GM23338 (cell line): ENCODE measurements around the gene OLA1. TPM values are rescaled to one million over a fixed set of nuclear protein-coding genes. Genes with fewer than 3 reads are reported as not detected.

ENCODE experiments used
- ATAC-seq: fragments of 200-7000 bp; cut with Tn5 transposase; 3 replicates; pipeline ENCODE4 v1.9.1; 2020
- DNase-seq: peaks from one replicate; pipeline ENCODE4 v3.0.0-alpha.2; 2015; ENCODE audit warnings: low spot score
- H2AFZ ChIP-seq: fragments of 200-600 bp; sonication (generic); 2 replicates; pipeline ENCODE4 v1.8.0; 2016; ENCODE audit warnings: antibody characterized with exemption, mild to moderate bottlenecking, moderate library complexity
- H3F3A ChIP-seq: fragments of 200-600 bp; sonication (generic); replicated peaks from 2 replicates; pipeline ENCODE4 v1.8.0; 2017; ENCODE audit warnings: antibody characterized with exemption, mixed run types, low read depth
- H3K27ac ChIP-seq: fragments of 200-600 bp; sonication (generic); 2 replicates; pipeline ENCODE4 v1.6.1; 2016; ENCODE audit warnings: low read depth
- H3K27me3 ChIP-seq: fragments of 200-600 bp; sonication (generic); 2 replicates; pipeline ENCODE4 v1.8.0; 2016; ENCODE audit warnings: mild to moderate bottlenecking, mixed run types, moderate library complexity; ENCODE audit not compliant: insufficient read depth
- H3K36me3 ChIP-seq: fragments of 200-600 bp; sonication (generic); 2 replicates; pipeline ENCODE4 v1.8.0; 2016; ENCODE audit warnings: mild to moderate bottlenecking; ENCODE audit not compliant: insufficient read depth
- H3K4me1 ChIP-seq: fragments of 200-600 bp; sonication (generic); 2 replicates; pipeline ENCODE4 v1.8.0; 2016; ENCODE audit warnings: mild to moderate bottlenecking, moderate library complexity; ENCODE audit not compliant: insufficient read depth
- H3K4me2 ChIP-seq: fragments of 200-600 bp; sonication (generic); 2 replicates; pipeline ENCODE4 v1.7.1; 2017; ENCODE audit warnings: mixed run types
- H3K4me3 ChIP-seq: fragments of 200-600 bp; sonication (generic); 2 replicates; pipeline ENCODE4 v1.6.1; 2016; ENCODE audit warnings: mixed run types
- H3K79me2 ChIP-seq: fragments of 200-600 bp; sonication (generic); replicated peaks from 2 replicates; pipeline ENCODE4 v1.8.0; 2017; ENCODE audit warnings: mild to moderate bottlenecking; ENCODE audit not compliant: insufficient read depth
- H3K9me2 ChIP-seq: fragments of 200-600 bp; sonication (generic); 2 replicates; pipeline ENCODE4 v1.8.0; 2017; ENCODE audit not compliant: insufficient read depth
- H4K20me1 ChIP-seq: fragments of 200-600 bp; sonication (generic); replicated peaks from 2 replicates; pipeline ENCODE4 v1.8.0; 2017; ENCODE audit warnings: mild to moderate bottlenecking; ENCODE audit not compliant: insufficient read depth
- H3K27ac Mint-ChIP-seq: 2 replicates; pipeline ENCODE4 v1.8.0; 2020; ENCODE audit warnings: inconsistent platforms, mild to moderate bottlenecking, moderate library complexity, mixed read lengths
- H3K27me3 Mint-ChIP-seq: 3 replicates; pipeline ENCODE4 v1.8.0; 2022; ENCODE audit warnings: low read depth, mild to moderate bottlenecking, moderate library complexity, mixed read lengths, inconsistent platforms; ENCODE audit not compliant: insufficient read depth, poor library complexity
- H3K36me3 Mint-ChIP-seq: 3 replicates; pipeline ENCODE4 v1.8.0; 2021; ENCODE audit warnings: low read depth, mild to moderate bottlenecking, inconsistent platforms, moderate library complexity, mixed read lengths
- H3K4me1 Mint-ChIP-seq: 3 replicates; pipeline ENCODE4 v1.8.0; 2020; ENCODE audit warnings: mild to moderate bottlenecking, inconsistent platforms, mixed read lengths
- H3K4me3 Mint-ChIP-seq: 3 replicates; pipeline ENCODE4 v1.8.0; 2021; ENCODE audit warnings: moderate library complexity, mild to moderate bottlenecking, inconsistent platforms, mixed read lengths
- H3K9me3 Mint-ChIP-seq: 3 replicates; pipeline ENCODE4 v1.8.0; 2020; ENCODE audit warnings: moderate library complexity, mild to moderate bottlenecking, inconsistent platforms, mixed read lengths
- CREB1 ChIP-seq: fragments of 250-450 bp; sonication (Bioruptor Pico); IDR thresholded peaks from 2 replicates; pipeline ENCODE4 v1.5.0; 2020; ENCODE audit warnings: low read depth, mild to moderate bottlenecking, moderate library complexity
- NANOG ChIP-seq: IDR thresholded peaks from 2 replicates; pipeline ENCODE4 v1.6.1; 2016; ENCODE audit warnings: antibody characterized with exemption, borderline replicate concordance
- POLR2AphosphoS5 ChIP-seq: IDR thresholded peaks from 2 replicates; pipeline ENCODE4 v1.6.1; 2016; ENCODE audit warnings: antibody characterized with exemption, low read depth
- STAT1 ChIP-seq: IDR thresholded peaks from one replicate; pipeline ENCODE4 v1.6.1; 2016; ENCODE audit warnings: antibody characterized with exemption; ENCODE audit not compliant: unreplicated experiment
- polyA plus RNA-seq: library from polyadenylated mRNA; unstranded; fragments of >200 nt; fragmentation: Nextera tagmentation; extraction: Ambion mirVana; gene quantifications from 2 replicates; pipeline ENCODE4 v1.2.1, GENCODE V29; 2016
- total RNA-seq: library from RNA; depleted of rRNA; stranded (reverse); fragments of >200 nt; shearing (Covaris generic); gene quantifications from 2 replicates; pipeline ENCODE4 v1.2.3, GENCODE V29; 2014
- TF ChIP-seq, protein P1 (sequence below), 2 experiments: fragments of 200-600 bp in 1 of 2; sonication (generic) in 1 of 2; conservative IDR thresholded peaks; 2 replicates each; pipeline versions ENCODE4 v1.5.1 to v1.6.1; 2016 to 2017; ENCODE audit warnings: antibody characterized with exemption in 2 of 2, low read depth in 2 of 2, mild to moderate bottlenecking in 2 of 2, moderate library complexity in 1 of 2
- TF ChIP-seq, protein P2 (sequence below): IDR thresholded peaks from 2 replicates; pipeline ENCODE4 v1.6.1; 2016; ENCODE audit warnings: antibody characterized with exemption

Gene OLA1
- total and polyA plus RNA-seq, 2 experiments from 2014 or later = 104 to 242 TPM

DNA sequence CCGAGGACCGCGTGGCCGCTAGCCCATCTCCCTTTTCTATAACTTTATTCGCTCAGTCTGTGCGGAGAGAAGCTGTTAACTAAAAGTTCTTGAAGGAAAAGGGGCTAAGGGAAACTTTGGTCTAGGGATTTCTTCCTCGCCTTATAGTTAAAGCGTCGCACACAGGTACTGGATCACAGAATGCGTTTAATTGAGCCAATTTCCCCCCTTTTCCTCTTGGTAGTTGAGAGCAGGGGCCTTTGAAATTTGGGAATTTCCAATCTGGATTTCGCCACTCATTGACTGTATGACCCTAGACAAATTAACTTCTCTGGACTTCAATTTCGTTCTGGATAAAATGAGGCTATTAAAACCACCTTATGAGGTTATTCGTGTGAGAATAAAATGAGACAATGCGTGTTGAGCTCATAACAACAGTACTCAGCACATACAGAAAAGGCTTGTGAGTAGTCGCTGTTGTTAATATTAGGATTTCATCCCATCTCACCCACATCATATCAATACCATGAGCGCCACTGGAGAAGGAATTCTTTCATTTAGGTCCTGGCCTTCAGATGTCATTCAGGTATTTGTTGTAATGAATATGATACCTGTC, 763 bp upstream of the OLA1 start:
- Histone ChIP-seq H3K36me3 (peaks cover 7% of the 10 kb centered on the region; the same call in 1 of the 2 replicates), H3K27ac (peak overlapping the region; percentile 86; the same call in 1 of the 2 replicates), H3K9me2 (no peaks in the 10 kb centered on the region; the same call in 1 of the 2 replicates), H3K4me3 (peak overlapping the region; percentile 93), H3F3A (0 out of 2 replicates have a peak, but pooled peaks cover 4% of the 10 kb centered on the region), H3K79me2 (peaks cover 38% of the 10 kb centered on the region), H2AFZ (peak overlapping the region; percentile 89), H3K4me1 (peaks cover 12% of the 10 kb centered on the region; the same call in 1 of the 2 replicates), H3K27me3 (0 out of 2 replicates have a peak, but pooled peaks cover 6% of the 10 kb centered on the region), H4K20me1 (peaks cover 7% of the 10 kb centered on the region), H3K4me2 (peak overlapping the region; percentile 76)
- DNase-seq = no peak
- H3K27me3 Mint-ChIP-seq = peaks cover 13% of the 10 kb centered on the region
- no peaks in the 10 kb centered on the region for H3K9me3 Mint-ChIP-seq
- H3K36me3 Mint-ChIP-seq = peaks cover 13% of the 10 kb centered on the region
- no peak for ATAC-seq
- peak overlapping the region; percentile 91 for H3K4me3 Mint-ChIP-seq
- TF ChIP-seq, protein P1, sequence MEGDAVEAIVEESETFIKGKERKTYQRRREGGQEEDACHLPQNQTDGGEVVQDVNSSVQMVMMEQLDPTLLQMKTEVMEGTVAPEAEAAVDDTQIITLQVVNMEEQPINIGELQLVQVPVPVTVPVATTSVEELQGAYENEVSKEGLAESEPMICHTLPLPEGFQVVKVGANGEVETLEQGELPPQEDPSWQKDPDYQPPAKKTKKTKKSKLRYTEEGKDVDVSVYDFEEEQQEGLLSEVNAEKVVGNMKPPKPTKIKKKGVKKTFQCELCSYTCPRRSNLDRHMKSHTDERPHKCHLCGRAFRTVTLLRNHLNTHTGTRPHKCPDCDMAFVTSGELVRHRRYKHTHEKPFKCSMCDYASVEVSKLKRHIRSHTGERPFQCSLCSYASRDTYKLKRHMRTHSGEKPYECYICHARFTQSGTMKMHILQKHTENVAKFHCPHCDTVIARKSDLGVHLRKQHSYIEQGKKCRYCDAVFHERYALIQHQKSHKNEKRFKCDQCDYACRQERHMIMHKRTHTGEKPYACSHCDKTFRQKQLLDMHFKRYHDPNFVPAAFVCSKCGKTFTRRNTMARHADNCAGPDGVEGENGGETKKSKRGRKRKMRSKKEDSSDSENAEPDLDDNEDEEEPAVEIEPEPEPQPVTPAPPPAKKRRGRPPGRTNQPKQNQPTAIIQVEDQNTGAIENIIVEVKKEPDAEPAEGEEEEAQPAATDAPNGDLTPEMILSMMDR (conservative IDR thresholded peaks at IDR 0.05; ENCODE audit: low read depth in 2 of 2) = no peak
- TF ChIP-seq STAT1 = no peak
- TF ChIP-seq, protein P2, sequence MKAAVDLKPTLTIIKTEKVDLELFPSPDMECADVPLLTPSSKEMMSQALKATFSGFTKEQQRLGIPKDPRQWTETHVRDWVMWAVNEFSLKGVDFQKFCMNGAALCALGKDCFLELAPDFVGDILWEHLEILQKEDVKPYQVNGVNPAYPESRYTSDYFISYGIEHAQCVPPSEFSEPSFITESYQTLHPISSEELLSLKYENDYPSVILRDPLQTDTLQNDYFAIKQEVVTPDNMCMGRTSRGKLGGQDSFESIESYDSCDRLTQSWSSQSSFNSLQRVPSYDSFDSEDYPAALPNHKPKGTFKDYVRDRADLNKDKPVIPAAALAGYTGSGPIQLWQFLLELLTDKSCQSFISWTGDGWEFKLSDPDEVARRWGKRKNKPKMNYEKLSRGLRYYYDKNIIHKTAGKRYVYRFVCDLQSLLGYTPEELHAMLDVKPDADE = no peak
- TF ChIP-seq CREB1 = no peak
- TF ChIP-seq POLR2AphosphoS5 = no peak
- H3K4me1 Mint-ChIP-seq = peaks cover 15% of the 10 kb centered on the region
- peak overlapping the region; percentile 93 for H3K27ac Mint-ChIP-seq

DNA sequence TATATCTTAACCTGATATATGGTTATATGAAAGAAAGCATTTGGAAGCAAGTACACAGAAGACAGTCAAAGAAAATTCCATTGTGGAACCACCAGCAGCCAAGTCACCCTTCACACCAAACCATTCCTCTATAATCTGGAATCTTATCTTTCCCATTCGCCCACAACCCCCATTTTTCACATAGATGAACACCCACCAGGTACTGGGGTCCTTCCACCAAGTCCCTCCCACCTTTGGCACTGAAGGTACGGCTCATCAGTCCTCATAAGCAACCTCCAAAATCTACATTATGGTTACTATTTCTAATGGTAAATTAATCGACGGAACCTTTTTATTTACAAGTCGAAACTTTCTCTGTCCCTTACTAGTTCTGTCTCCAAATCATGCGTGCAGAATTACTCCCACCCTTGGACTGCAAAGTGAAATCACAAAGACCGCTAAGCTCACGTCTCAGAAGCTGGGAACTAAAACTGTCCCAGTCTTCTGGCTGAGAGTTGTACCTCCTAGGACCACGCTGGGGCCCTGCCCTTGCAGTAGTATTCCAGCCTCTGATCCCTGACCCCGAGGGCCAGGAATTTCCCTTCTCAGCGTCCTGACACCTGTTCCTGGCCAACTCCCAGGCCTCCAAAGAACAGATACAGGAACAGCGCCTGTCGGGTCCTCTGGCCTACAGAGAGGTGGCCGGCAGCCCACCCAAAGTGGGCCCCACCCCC, 702 bp downstream of the OLA1 start:
- peak overlapping the region; percentile 93 for H3K4me3 ChIP-seq
- H3F3A ChIP-seq = 0 out of 2 replicates have a peak, but pooled peaks cover 4% of the 10 kb centered on the region
- peak overlapping the region; percentile 78; the same call in 1 of the 2 replicates for H3K27ac ChIP-seq
- peaks cover 13% of the 10 kb centered on the region for H3K27me3 Mint-ChIP-seq
- H4K20me1 ChIP-seq = peaks cover 21% of the 10 kb centered on the region
- H3K4me1 Mint-ChIP-seq = peaks cover 16% of the 10 kb centered on the region
- H3K4me2 ChIP-seq = peak overlapping the region; percentile 91
- peaks cover 53% of the 10 kb centered on the region for H3K79me2 ChIP-seq
- ATAC-seq (peak; percentile 49), DNase-seq (peak; percentile 73)
- peak overlapping the region; percentile 91 for H3K4me3 Mint-ChIP-seq
- H3K27ac Mint-ChIP-seq = peak overlapping the region; percentile 90
- H3K36me3 Mint-ChIP-seq = peaks cover 21% of the 10 kb centered on the region
- H3K9me2 ChIP-seq = no peaks in the 10 kb centered on the region; the same call in 1 of the 2 replicates
- TF ChIP-seq, protein P2 = no peak
- TF ChIP-seq NANOG = no peak
- H3K27me3 ChIP-seq = 0 out of 2 replicates have a peak, but pooled peaks cover 6% of the 10 kb centered on the region
- peaks cover 12% of the 10 kb centered on the region; the same call in 1 of the 2 replicates for H3K4me1 ChIP-seq
- peaks cover 7% of the 10 kb centered on the region; the same call in 1 of the 2 replicates for H3K36me3 ChIP-seq
- peak overlapping the region; percentile 89 for H2AFZ ChIP-seq
- H3K9me3 Mint-ChIP-seq = no peaks in the 10 kb centered on the region
